Activated T-helper 2 cell treated with anti-CD3 and anti-CD28 coated beads, Interferon-gamma antibody, Interleukin-2, Interleukin-4, amounts not matched to agents 10 μg/mL and 5 μg/mL and 100 μg/mL, durations not matched to agents 14 hours and 24 hours and 36 hours (primary cell): ENCODE results near the gene TBC1D8. TPM values are rescaled to one million over a fixed set of nuclear protein-coding genes. Genes with fewer than 3 reads are reported as not detected.
A peak's percentile ranks its signal among the peaks of the same experiment; 100 is the strongest.

Source experiments
- DNase-seq: peaks from one replicate; pipeline ENCODE4 v3.0.0; 2021; ENCODE audit warnings: low spot score
- H3K27ac Mint-ChIP-seq: one replicate; pipeline ENCODE4 v1.8.0; 2021; ENCODE audit warnings: mixed read lengths
- H3K27me3 Mint-ChIP-seq: one replicate; pipeline ENCODE4 v1.8.0; 2021; ENCODE audit warnings: low read depth, mixed read lengths
- H3K36me3 Mint-ChIP-seq: one replicate; pipeline ENCODE4 v1.8.0; 2021; ENCODE audit warnings: low read depth, mixed read lengths
- H3K4me1 Mint-ChIP-seq: one replicate; pipeline ENCODE4 v1.8.0; 2021; ENCODE audit warnings: low read depth, mixed read lengths
- H3K4me3 Mint-ChIP-seq: one replicate; pipeline ENCODE4 v1.8.0; 2021; ENCODE audit warnings: low read depth, mild to moderate bottlenecking, moderate library complexity, mixed read lengths
- H3K9me3 Mint-ChIP-seq: one replicate; pipeline ENCODE4 v1.8.0; 2021; ENCODE audit warnings: mixed read lengths
- intact Hi-C: fragments of 100-400 bp; cut with micrococcal nuclease; formaldehyde crosslinking; loops from one replicate; pipeline ENCODE4 v1.15.1; 2023
- total RNA-seq: library from RNA; stranded (reverse); gene quantifications from 2 replicates; pipeline ENCODE4 v1.2.3, GENCODE V29; 2022

TBC1D8 gene
- 0.87 and 1.3 TPM in 2 replicates for total RNA-seq

- Mint-ChIP-seq H3K4me3 (peak within 1 kb of the TSS; percentile 68), H3K9me3 (no peaks in the 10 kb centered on the region), H3K36me3 (no peaks in the 10 kb centered on the region), H3K27ac (no peak within 1 kb of the TSS), H3K4me1 (peaks cover 14% of the 10 kb centered on the region), H3K27me3 (peaks cover 71% of the 10 kb centered on the region)
- DNase-seq = peak; percentile 59
- intact Hi-C loops = loop anchor here (2.0 to 5.0 kb wide), 2 partner anchors 53 to 149 kb away; partner anchors contain the start of gene RPL31
These were observed at the start of gene TBC1D8 for GRCh38 chr2:101151146-101151858. Gene TBC1D8, minus strand, starts transcription at chr2:101151382. Its CDS starts 129 bp downstream, at chr2:101151253.

GRCh38 chr2:101200676-101201075, 49.5 kb upstream of the TBC1D8 start:
- Mint-ChIP-seq H3K9me3 (no peaks in the 10 kb centered on the region), H3K36me3 (no peaks in the 10 kb centered on the region), H3K27ac (no peak overlapping the region), H3K4me1 (no peaks in the 10 kb centered on the region), H3K4me3 (no peak overlapping the region), H3K27me3 (no peaks in the 10 kb centered on the region)
- intact Hi-C loops = no loop called here
- DNase-seq = no peak

GRCh38 chr2:101199251-101199791, 48.1 kb upstream of the TBC1D8 start:
- intact Hi-C loops = no loop called here
- no peaks in the 10 kb centered on the region for H3K27me3 Mint-ChIP-seq
- no peak overlapping the region for H3K27ac Mint-ChIP-seq
- H3K36me3 Mint-ChIP-seq = no peaks in the 10 kb centered on the region
- H3K4me1 Mint-ChIP-seq = no peaks in the 10 kb centered on the region
- H3K9me3 Mint-ChIP-seq = no peaks in the 10 kb centered on the region
- DNase-seq = no peak
- no peak overlapping the region for H3K4me3 Mint-ChIP-seq

- Mint-ChIP-seq H3K36me3 (no peaks in the 10 kb centered on the region), H3K4me1 (no peaks in the 10 kb centered on the region), H3K27ac (no peak overlapping the region), H3K27me3 (no peaks in the 10 kb centered on the region), H3K4me3 (no peak overlapping the region), H3K9me3 (no peaks in the 10 kb centered on the region)
- DNase-seq = no peak
- intact Hi-C loops = no loop called here
These were observed 46.6 kb upstream of the TBC1D8 start for GRCh38 chr2:101197814-101198213.

GRCh38 chr2:101197215-101197745, 46.1 kb upstream of the TBC1D8 start:
- Mint-ChIP-seq H3K4me1 (no peaks in the 10 kb centered on the region), H3K4me3 (no peak overlapping the region), H3K36me3 (no peaks in the 10 kb centered on the region), H3K27ac (no peak overlapping the region), H3K27me3 (no peaks in the 10 kb centered on the region), H3K9me3 (no peaks in the 10 kb centered on the region)
- intact Hi-C loops = no loop called here
- DNase-seq = no peak

GRCh38 chr2:101195871-101196661, 44.9 kb upstream of the TBC1D8 start:
- Mint-ChIP-seq H3K4me3 (no peak overlapping the region), H3K4me1 (no peaks in the 10 kb centered on the region), H3K36me3 (no peaks in the 10 kb centered on the region), H3K27me3 (no peaks in the 10 kb centered on the region), H3K9me3 (no peaks in the 10 kb centered on the region), H3K27ac (no peak overlapping the region)
- DNase-seq = no peak
- intact Hi-C loops = no loop called here

GRCh38 chr2:101193033-101193626, 41.9 kb upstream of the TBC1D8 start:
- H3K4me1 Mint-ChIP-seq = no peaks in the 10 kb centered on the region
- H3K27ac Mint-ChIP-seq = no peak overlapping the region
- no peak for DNase-seq
- H3K27me3 Mint-ChIP-seq = no peaks in the 10 kb centered on the region
- no peak overlapping the region for H3K4me3 Mint-ChIP-seq
- intact Hi-C loops = no loop called here
- H3K9me3 Mint-ChIP-seq = peaks cover 3% of the 10 kb centered on the region
- no peaks in the 10 kb centered on the region for H3K36me3 Mint-ChIP-seq

GRCh38 chr2:101190747-101191516, 39.8 kb upstream of the TBC1D8 start:
- Mint-ChIP-seq H3K9me3 (peaks cover 13% of the 10 kb centered on the region), H3K36me3 (no peaks in the 10 kb centered on the region), H3K4me1 (no peaks in the 10 kb centered on the region), H3K4me3 (no peak overlapping the region), H3K27ac (no peak overlapping the region), H3K27me3 (no peaks in the 10 kb centered on the region)
- intact Hi-C loops = no loop called here
- no peak for DNase-seq

- intact Hi-C loops = no loop called here
- H3K36me3 Mint-ChIP-seq = no peaks in the 10 kb centered on the region
These were observed 37.7 kb upstream of the TBC1D8 start for GRCh38 chr2:101188683-101189405.

GRCh38 chr2:101187131-101187530, 35.9 kb upstream of the TBC1D8 start:
- H3K4me3 Mint-ChIP-seq = no peak overlapping the region
- no peaks in the 10 kb centered on the region for H3K36me3 Mint-ChIP-seq
- intact Hi-C loops = no loop called here
- H3K27ac Mint-ChIP-seq = no peak overlapping the region
- no peaks in the 10 kb centered on the region for H3K4me1 Mint-ChIP-seq
- peaks cover 13% of the 10 kb centered on the region for H3K9me3 Mint-ChIP-seq
- no peaks in the 10 kb centered on the region for H3K27me3 Mint-ChIP-seq
- no peak for DNase-seq

More at GRCh38 chr2:101188683-101189405, 37.7 kb upstream of the TBC1D8 start:
- no peak overlapping the region for H3K27ac Mint-ChIP-seq
- peaks cover 13% of the 10 kb centered on the region for H3K9me3 Mint-ChIP-seq
- no peak for DNase-seq
- no peak overlapping the region for H3K4me3 Mint-ChIP-seq
- H3K4me1 Mint-ChIP-seq = no peaks in the 10 kb centered on the region
- H3K27me3 Mint-ChIP-seq = no peaks in the 10 kb centered on the region

GRCh38 chr2:101185656-101186055, 34.5 kb upstream of the TBC1D8 start:
- no peak overlapping the region for H3K27ac Mint-ChIP-seq

More at GRCh38 chr2:101185656-101186055, 34.5 kb upstream of the TBC1D8 start:
- intact Hi-C loops = no loop called here
- Mint-ChIP-seq H3K36me3 (no peaks in the 10 kb centered on the region), H3K4me1 (no peaks in the 10 kb centered on the region), H3K4me3 (no peak overlapping the region), H3K27me3 (no peaks in the 10 kb centered on the region), H3K9me3 (peaks cover 13% of the 10 kb centered on the region)
- DNase-seq = no peak
